Fibroblast of skin of left quadriceps (primary cell): Measurements from ENCODE around the gene GLYATL3.

Experiments
- DNase-seq, 2 experiments: peaks; one replicate each; pipeline ENCODE4 v3.0.0-alpha.2; 2013; ENCODE audit warnings: low read depth in 2 of 2

The GLYATL3 gene

DNA sequence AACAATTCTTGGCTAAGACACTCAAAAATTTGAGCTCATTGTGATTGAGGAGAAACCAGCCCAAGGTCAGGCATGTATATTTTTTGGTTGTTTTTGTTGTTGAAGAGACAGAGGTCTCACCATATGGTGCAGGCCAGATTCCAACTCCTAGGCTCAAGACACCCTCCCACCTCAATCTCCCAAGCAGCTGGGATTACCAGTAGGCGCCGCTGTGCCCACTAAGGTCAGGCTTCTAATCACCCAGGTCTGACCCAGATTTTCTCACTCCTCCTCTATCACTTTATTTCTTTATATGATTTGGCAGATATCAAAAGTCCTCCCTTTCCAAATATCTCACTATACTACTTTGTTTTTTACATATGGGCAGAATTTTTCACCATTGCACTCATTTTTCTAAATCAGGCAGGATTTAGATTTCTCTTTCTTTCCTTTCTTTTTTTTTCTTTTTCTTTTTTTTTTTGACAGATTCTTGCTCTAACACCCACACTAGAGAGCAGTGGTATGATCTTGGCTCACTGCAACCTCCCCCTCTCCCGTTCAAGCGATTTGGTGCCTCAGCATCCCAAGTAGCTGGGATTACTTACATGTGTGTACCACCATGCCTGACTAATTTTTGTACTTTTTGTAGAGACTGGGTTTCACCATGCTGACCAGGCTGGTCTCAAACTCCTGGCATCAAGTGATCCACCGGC is 49.0 kb downstream of the GLYATL3 start:
- no peak for DNase-seq

DNA sequence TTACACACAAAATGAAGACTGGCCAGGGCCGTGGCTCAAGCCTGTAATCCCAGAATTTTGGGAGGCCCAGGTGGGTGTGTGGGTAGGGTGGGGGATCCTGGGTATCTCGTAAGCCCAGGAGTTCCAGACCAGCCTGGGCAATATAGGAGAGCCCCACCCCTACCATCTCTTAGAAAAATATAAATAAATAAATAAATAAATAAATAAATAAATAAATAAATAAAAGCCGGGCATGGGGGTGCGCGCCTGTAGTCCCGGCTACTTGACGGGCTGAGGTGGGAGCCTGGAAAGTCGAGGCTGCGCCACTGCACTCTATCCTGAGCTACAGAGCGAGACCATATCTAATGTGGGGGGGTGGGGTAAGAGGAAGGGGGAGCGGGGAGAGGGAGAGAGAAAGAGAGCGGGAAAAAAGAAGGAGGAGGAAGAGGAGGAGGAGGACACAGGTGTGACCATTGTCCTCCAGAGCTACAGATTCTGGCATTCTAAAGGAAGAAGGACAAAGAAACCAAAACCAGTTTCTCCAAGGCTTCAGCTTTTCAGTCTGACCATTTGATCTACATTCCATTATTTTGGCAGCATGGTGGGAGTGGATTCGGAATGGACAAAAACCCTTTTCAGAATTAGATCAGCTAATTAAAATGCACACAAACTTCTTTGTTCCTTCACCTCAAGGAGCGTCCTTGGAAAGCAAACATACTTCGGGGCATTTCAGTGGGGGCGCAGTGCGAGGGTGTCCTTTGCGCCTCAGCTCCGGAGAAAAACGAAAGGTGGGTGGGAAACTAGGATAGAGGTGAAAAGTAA is 50.2 kb downstream of the GLYATL3 start:
- DNase-seq: no peak

DNA sequence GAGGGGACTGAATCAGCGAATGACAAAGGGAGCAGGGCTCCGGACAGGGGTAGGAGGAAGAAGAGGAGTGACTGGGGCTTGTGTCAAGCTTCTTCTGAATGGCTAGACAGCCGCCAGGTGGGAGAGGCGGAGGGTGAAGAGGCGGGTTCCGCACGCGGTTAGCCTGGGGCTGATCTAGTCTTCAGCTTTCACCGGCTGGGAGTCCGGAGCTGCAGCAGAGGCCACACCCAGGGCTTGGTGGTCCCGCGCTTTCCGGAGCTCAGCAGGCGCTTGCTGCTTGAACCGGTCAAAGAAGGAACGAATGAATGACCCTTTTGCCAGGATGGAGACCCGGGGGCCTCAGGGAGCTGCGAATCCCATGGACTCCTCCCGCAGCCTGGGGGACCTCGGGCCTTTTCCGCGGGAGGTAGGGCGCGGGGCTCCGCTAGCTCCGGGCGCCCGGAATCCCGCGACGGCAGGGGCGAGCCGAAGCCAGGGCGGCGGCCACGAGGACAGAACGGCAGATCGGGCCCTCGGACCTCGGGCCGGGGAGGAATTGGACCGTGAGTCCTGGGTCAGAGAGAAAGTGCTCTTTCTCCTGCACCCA is 50.9 kb downstream of the GLYATL3 start, which contains the start of gene C6orf141:
Gene C6orf141 (plus strand): TSS at position 177 of the 586 bp plus-strand sequence. CDS start 125 bp downstream, at position 302.
- DNase-seq: no peak

DNA sequence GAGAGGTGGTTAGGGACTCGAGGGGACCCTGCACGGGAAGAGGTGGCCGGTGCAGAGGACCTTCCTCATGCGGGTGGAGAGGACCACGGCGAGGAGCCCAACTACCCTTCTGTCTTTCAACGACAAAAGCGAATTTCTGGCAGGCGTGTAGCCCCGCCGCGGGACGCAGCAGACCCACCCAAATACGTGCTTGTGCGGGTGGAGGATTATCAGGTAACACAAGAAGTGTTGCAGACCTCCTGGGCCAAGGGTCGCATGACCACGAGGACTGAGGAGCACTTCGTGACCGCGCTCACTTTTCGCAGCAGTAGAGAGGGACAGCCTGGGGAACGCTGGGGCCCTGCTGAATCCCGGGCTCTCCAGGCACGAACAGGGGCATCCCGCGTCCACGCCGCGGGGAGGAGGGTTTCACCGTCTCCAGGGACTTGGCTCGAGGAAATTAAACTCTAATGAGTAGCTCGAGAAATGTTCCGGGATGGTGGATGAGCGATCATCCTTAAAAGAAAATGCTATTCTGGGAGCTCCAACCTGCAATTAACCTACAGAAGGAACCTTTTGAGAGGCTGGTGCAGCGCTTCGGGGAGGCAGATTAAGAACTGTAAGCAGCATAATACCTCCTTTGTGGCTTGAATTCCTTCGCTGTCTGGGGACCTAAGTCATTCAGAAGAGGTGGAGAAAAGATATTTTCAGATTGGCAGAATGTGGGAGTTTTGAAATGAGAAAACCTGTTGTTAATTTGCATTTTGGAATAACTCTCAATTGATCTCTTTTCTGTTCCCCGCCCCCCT is 51.5 kb downstream of the GLYATL3 start:
- no peak for DNase-seq

DNA sequence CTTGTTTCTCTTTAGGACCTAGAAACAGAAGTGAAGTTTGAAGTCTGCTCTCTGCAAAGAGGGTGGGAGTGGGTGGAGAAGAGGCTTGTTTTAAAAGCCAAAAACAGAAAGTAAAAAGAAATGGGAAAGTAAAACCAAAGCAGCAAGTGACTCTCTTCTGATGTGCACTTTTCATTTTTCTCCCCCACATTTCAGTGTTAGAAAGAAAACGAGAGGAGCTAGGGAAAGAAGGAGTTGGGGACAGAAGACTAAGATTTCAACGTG is 52.1 kb downstream of the GLYATL3 start:
- DNase-seq: no peak

DNA sequence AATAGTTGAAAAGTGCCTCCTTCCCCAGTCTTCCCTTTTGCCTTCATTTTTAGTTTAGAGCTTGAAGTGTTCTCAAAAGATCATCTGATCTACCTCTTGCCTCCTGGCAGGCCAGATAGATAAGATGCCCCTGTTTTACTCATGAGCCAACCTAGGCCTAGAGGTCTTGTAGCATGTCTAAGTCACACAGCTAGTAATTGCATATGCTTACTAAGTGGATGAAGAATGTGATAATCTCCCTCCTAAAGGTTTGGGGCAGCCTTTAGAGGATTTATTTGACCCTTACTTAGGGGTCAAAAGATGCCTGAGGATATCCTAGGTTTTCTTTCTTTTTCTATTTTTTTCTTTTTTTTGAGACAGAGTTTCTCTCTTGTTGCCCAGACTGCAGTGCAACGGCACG is 52.9 kb downstream of the GLYATL3 start:
- DNase-seq: no peak

DNA sequence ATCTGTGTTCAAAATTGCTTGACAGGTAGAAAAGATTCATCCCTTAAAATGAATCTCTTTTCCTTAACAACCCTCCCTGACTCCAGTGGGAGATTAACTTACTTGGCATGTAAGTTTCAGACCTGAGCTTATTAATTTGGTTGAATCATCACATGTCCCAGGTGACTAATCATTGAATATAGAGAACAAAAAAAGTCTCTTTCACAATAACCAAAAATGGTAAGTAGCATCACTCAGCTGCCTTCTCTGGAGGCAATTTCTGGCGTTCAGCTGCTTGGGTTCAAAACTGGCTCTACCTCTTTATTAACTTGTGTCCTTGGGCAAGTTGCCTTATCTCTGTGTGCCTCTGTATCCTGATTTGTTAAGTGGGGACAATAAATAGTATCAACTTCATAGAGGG is 53.7 kb downstream of the GLYATL3 start:
- peak; percentile 18 to 27 for DNase-seq

DNA sequence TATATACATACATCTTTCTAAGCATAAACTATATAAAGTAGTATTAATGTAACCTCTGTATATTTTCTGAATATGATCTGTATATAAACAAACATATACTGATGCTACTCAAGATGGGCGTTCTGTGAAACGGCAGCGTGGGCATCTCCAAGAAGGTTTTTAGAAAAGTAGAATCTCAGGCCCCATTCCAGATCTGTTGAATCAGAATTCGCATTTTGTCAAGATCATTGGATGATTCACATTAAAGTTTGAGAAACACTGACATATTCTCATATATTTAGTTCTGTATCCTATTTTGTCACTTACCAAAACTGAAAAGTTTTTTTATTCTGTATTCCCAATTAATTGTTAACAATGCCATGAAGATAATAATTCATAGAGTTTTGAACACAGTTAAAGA is 56.2 kb downstream of the GLYATL3 start:
- no peak for DNase-seq

DNA sequence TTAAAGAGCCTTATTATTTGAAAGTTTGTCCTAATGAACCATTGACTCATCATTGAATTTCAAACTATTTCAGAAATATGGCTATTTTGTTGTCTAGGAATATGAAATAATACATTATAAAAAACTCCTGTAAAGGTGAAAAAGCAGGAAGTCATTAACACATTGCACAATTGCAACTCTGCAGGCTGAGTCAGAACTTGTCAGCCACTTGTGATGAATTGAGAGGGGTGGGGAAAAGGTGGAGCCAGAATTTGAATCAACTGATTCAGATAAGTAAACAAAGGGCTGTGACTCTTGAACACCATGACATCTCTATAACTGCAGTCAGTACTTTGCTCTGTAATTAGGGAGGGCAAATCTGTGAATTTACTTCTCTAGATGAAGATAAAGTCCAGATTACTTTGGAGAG is 56.7 kb downstream of the GLYATL3 start:
- peak; percentile 19 to 30 for DNase-seq

DNA sequence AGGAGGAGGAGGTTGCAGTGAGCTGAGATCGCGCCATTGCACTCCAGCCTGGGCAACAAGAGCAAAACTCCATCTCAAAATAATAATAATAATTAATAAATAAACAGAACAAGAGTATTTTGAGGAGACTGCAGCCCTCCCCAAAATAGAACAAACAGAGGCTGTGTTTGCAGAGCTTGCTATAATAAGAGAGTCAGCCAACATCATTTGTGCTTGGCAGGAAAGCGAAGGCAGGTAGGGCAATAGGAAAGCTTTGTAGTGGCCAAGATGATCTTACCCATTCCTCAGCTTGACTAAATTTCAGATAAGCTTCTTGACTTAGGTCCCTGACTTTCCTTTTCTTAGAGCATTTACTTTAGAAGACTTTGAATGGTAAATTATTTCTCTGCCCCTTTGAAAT is 57.5 kb downstream of the GLYATL3 start:
- DNase-seq: no peak

DNA sequence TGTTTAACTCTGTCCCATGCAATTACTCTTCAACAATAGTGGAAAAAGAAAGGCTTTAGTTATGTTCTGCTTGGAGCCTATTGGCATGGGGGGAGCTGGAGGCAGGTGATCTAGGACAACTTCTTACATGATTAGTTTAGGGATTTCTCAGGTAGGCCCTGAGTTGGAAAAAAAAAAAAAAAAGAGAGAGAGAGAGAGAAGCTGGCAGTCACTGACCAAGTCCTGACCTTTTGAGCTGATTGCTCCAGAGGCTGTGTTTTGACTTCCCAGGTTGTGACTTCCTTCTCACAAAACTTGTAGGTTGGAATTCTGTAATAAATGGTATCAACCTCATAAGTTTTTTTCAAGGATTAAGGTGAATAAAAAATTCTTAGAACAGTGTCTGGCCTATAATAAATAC is 58.5 kb downstream of the GLYATL3 start:
- no peak for DNase-seq

DNA sequence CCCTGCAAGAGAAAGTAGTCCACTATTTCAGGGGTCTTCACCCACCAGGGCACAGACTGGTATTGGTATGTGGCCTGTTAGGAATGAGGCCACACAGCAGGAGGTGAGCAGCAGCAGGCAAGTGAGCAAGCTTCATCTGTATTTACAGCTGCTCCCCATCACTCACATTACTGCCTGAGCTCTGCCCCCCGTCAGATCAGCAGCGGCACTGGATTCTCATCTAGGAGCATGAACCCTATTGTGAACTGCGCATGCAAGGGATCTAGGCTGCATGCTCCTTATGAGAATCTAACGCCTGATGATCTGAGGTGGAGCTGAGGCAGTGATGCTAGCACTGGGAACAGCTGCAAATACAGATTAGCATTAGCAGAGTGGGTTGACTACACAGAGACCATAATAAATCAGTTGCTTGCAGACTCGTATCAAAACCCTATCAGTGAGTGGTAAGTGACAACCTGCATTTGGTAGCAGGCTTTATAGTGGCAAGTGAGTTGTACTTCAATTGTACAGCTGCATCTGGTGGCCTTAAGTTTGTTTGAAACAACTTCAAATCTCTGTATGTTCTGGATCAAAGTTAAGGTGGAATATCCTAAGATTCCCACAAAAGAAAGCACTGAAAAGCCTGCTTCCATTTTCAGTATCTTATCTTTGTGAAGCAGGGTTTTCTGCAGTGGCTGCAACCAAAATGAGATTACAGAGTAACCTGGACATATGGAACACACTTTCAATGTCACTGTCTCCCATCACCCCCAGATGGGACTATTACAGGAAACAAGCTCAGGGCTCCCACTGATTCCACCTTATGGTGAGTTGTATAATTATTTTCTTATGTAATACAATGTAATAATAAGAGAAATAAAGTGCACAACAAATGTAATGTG is 63.5 kb downstream of the GLYATL3 start:
- no peak for DNase-seq

DNA sequence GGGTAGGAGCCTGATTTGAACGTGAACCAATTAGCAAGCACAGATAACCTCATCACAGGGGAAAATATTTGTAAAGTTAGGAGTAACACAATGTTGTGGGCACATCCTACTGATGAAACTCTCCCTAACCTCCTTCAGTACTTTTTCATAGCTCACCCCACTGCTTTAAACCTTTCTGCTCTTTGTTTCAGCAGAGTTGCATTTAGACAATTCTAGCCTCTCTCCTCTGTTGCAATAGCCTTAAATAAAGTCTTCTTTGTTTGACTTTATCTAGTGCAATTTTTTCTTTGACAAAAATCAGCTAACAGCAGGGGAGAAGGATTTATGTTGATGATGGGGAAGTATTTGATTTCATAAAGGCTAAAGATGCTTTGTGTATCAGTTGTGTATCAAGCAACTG is 64.8 kb downstream of the GLYATL3 start:
- DNase-seq: no peak

DNA sequence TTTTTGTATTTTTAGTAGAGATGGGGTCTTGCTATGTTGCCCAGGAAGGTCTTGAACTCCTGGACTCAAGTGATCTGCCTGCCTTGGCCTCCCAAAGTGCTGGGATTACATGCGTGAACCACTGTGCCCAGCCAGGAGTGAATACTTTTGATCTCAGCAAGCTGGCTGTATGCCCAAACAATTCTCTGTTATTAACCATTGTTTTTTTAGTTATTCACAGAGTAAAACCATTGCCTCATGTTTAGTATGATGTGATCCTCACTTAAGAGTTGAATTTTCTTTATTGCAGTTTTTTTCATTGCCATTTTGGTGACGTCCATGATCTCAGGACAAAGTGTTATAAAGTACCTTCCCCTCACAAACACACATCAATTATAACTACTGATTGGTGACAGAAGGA is 65.5 kb downstream of the GLYATL3 start:
- no peak for DNase-seq

DNA sequence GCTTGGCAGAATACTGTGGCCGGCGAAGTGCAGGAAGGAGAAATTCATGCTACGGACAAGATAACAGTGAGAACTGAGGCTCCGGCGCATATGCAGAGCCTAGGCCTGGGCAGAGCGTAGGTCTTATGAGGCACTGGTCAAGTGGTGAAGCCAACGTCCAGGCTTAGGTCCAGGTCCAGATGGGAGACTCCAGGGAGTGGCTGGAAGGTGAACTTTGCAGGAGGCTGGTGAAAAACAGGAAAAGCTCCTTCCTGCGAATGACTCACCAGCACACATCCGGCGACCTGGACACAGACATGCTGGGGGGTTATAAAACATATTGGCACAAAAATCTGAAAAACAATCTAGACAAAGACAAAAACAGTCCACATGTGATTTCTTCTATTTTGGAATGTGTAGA is 66.1 kb downstream of the GLYATL3 start:
- no peak for DNase-seq

DNA sequence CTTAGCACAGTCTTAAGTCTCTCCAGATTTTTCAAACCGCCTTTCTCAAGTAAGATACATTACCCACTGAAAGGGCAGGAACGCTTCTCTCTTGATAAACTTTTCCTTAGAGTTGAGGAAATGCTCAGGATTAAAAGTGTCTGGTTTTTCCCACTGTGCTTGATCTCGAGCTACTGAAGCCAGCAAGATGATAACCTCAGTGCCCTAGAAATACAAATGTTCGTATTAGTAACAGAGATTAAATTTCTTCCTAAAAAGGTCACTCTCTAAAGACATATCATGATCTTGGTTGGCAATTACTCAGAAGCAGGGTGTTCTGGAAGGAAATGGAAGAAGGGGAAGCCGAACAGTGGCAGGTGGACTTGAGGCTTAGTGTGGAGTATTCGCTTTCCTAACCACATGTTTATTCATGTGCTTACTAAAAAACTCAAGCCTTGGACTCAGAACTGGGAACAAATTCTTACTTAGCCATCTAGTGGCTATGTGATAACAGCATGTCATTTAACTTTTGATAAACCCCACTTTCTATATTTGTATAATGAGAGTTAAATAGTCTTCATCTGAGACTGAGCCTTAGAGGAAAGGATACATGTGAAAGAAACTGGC is 70.9 kb downstream of the GLYATL3 start:
- DNase-seq: no peak

DNA sequence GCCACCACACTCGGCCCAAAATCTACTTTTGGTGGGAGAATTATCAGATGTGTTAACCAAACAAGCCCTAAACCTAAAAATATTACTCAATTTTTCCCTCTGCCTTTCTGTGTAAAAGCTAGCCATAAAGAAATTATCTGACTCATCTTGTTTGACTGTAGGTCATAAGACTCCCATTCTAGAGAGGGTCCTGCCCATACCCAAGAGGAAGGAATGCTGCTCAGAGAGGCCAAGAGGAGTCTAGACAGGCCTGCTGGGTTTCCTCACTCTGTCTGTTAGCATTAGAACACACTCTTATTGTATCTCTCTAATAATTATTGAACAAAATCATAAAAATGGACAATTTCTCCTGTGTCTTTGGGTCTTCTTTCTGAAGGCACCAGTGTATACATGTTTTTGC is 76.9 kb downstream of the GLYATL3 start:
- DNase-seq: no peak
